Ascending aorta (tissue), 2 donors: ENCODE results near the gene KRTAP4-8. TPM values are rescaled to one million over a fixed set of nuclear protein-coding genes. Genes with fewer than 3 reads are reported as not detected.
"Not testable (repeated sequence)": the region's sequence is repeated elsewhere in the genome, so short reads cannot be mapped to it uniquely, and the experiment has no call there.

Experiments
- DNase-seq, 2 donors: peaks; one replicate each; pipeline ENCODE4 v3.0.0-alpha.2; 2019; ENCODE audit warnings: low spot score in 2 of 2
- H3K27ac ChIP-seq, 2 donors: fragments of 200-600 bp; sonication (generic); one replicate each; pipeline ENCODE4 v1.5.1; 2016 to 2017; ENCODE audit warnings: mild to moderate bottlenecking in 1 of 2
- H3K27me3 ChIP-seq: fragments of 200-600 bp; sonication (generic); one replicate; pipeline ENCODE4 v1.5.1; 2017
- H3K36me3 ChIP-seq, 2 donors: fragments of 200-600 bp; sonication (generic); one replicate each; pipeline ENCODE4 v1.5.1; 2016
- H3K4me1 ChIP-seq, 2 donors: fragments of 200-600 bp; sonication (generic); one replicate each; pipeline ENCODE4 v1.5.1; 2016 to 2017; ENCODE audit warnings: mild to moderate bottlenecking in 1 of 2
- H3K4me3 ChIP-seq, 2 donors: fragments of 200-600 bp; sonication (generic); one replicate each; pipeline ENCODE4 v1.5.1; 2016 to 2017; ENCODE audit warnings: mild to moderate bottlenecking in 1 of 2
- H3K9me3 ChIP-seq, 2 donors: fragments of 200-600 bp; sonication (generic); one replicate each; pipeline ENCODE4 v1.5.1; 2016
- CTCF ChIP-seq, 3 experiments: fragments of 200-600 bp in 2 of 3; fragments of 450-650 bp in 1 of 3; sonication (generic) in 2 of 3; IDR thresholded peaks; one replicate each; pipeline ENCODE4 v1.5.1; 2016 to 2019; ENCODE audit warnings: antibody characterized with exemption in 3 of 3, mild to moderate bottlenecking in 1 of 3, moderate library complexity in 1 of 3
- intact Hi-C: fragments of 100-400 bp; cut with DNase I; formaldehyde crosslinking; loops from one replicate; pipeline ENCODE4 v1.15.1; 2023
- total RNA-seq: library from RNA; depleted of rRNA; stranded (reverse); fragments of >200 nt; gene quantifications from one replicate; pipeline ENCODE4 v1.1.0, GENCODE V29; 2016

KRTAP4-8 gene
- total RNA-seq, 1 donor from 2014 or later: not detected

- no peak for TF ChIP-seq CTCF (IDR thresholded peaks at IDR 0.05)
- Histone ChIP-seq H3K36me3 (no peaks in the 10 kb centered on the region), H3K27me3 (no peaks in the 10 kb centered on the region), H3K9me3 (peaks cover 0 to 10% of the 10 kb centered on the region in 2 donors), H3K4me3 (no peak overlapping the region), H3K27ac (no peak overlapping the region), H3K4me1 (no peaks in the 10 kb centered on the region)
- intact Hi-C loops: no loop called here
- DNase-seq: no peak
Measured at GRCh38 chr17:41133880-41134735, 36.2 kb upstream of the KRTAP4-8 start.

GRCh38 chr17:41131979-41132378 lies 34.0 kb upstream of the KRTAP4-8 start:
- TF ChIP-seq CTCF (IDR thresholded peaks at IDR 0.05): no peak
- intact Hi-C loops: no loop called here

GRCh38 chr17:41127371-41127770 lies 29.4 kb upstream of the KRTAP4-8 start:
- TF ChIP-seq CTCF (IDR thresholded peaks at IDR 0.05): no peak
- H3K4me1 ChIP-seq: no peaks in the 10 kb centered on the region
- H3K4me3 ChIP-seq: no peak overlapping the region
- no peaks in the 10 kb centered on the region for H3K36me3 ChIP-seq
- no peaks in the 10 kb centered on the region for H3K27me3 ChIP-seq
- DNase-seq: no peak
- peaks cover 0 to 7% of the 10 kb centered on the region in 2 donors for H3K9me3 ChIP-seq
- intact Hi-C loops: no loop called here
- H3K27ac ChIP-seq: no peak overlapping the region

More at GRCh38 chr17:41131979-41132378, 34.0 kb upstream of the KRTAP4-8 start:
- H3K27me3 ChIP-seq: no peaks in the 10 kb centered on the region
- no peak overlapping the region for H3K27ac ChIP-seq
- H3K36me3 ChIP-seq: no peaks in the 10 kb centered on the region
- no peak for DNase-seq
- H3K4me1 ChIP-seq: no peaks in the 10 kb centered on the region
- peaks cover 0 to 7% of the 10 kb centered on the region in 2 donors for H3K9me3 ChIP-seq
- no peak overlapping the region for H3K4me3 ChIP-seq

- H3K9me3 ChIP-seq: peaks cover 0 to 7% of the 10 kb centered on the region in 2 donors
- DNase-seq: no peak
- no peak for TF ChIP-seq CTCF (IDR thresholded peaks at IDR 0.05)
Measured at GRCh38 chr17:41126412-41126811, 28.5 kb upstream of the KRTAP4-8 start.

GRCh38 chr17:41125064-41125463 lies 27.1 kb upstream of the KRTAP4-8 start:
- intact Hi-C loops: no loop called here
- Histone ChIP-seq H3K27ac (no peak overlapping the region), H3K4me1 (no peaks in the 10 kb centered on the region), H3K27me3 (no peaks in the 10 kb centered on the region), H3K9me3 (peaks cover 0 to 7% of the 10 kb centered on the region in 2 donors), H3K4me3 (no peak overlapping the region), H3K36me3 (no peaks in the 10 kb centered on the region)
- no peak for DNase-seq
- TF ChIP-seq CTCF (IDR thresholded peaks at IDR 0.05): no peak

More at GRCh38 chr17:41126412-41126811, 28.5 kb upstream of the KRTAP4-8 start:
- intact Hi-C loops: no loop called here
- Histone ChIP-seq H3K27me3 (no peaks in the 10 kb centered on the region), H3K36me3 (no peaks in the 10 kb centered on the region), H3K4me1 (no peaks in the 10 kb centered on the region), H3K27ac (no peak overlapping the region), H3K4me3 (no peak overlapping the region)

GRCh38 chr17:41123991-41124371 lies 26.0 kb upstream of the KRTAP4-8 start, which contains the start of gene KRTAP4-12:
Gene KRTAP4-12, minus strand, starts transcription at chr17:41124182. Its CDS starts 60 bp downstream, at chr17:41124122.
- H3K4me1 ChIP-seq, H3K36me3 ChIP-seq, DNase-seq, H3K27me3 ChIP-seq, H3K27ac ChIP-seq, H3K9me3 ChIP-seq, intact Hi-C loops, H3K4me3 ChIP-seq: not testable (repeated sequence)

GRCh38 chr17:41123292-41123990 lies 25.5 kb upstream of the KRTAP4-8 start:
- H3K4me3 ChIP-seq, H3K27ac ChIP-seq, DNase-seq, intact Hi-C loops, H3K27me3 ChIP-seq, H3K9me3 ChIP-seq, H3K4me1 ChIP-seq, H3K36me3 ChIP-seq: not testable (repeated sequence)
